WTC11 (cell line): ENCODE data around the gene TRPV6.

ENCODE experiments used
- ESRRA ChIP-seq: sonication (generic); formaldehyde crosslinking; IDR thresholded peaks from 2 replicates; pipeline ENCODE4 v1.8.1; 2022; ENCODE audit warnings: mild to moderate bottlenecking, missing genetic modification reagents, borderline replicate concordance
- JUN ChIP-seq: sonication (generic); formaldehyde crosslinking; IDR thresholded peaks from 2 replicates; pipeline ENCODE4 v1.8.0; 2023; ENCODE audit warnings: mild to moderate bottlenecking, missing genetic modification reagents
- MLX ChIP-seq: sonication (generic); formaldehyde crosslinking; IDR thresholded peaks from 2 replicates; pipeline ENCODE4 v1.8.1; 2023; ENCODE audit warnings: mild to moderate bottlenecking, missing genetic modification reagents, moderate library complexity
- MYBL2 ChIP-seq: sonication (generic); formaldehyde crosslinking; IDR thresholded peaks from 2 replicates; pipeline ENCODE4 v1.8.1; 2023; ENCODE audit warnings: mild to moderate bottlenecking, moderate library complexity, missing genetic modification reagents
- RELA ChIP-seq: sonication (generic); formaldehyde crosslinking; IDR thresholded peaks from 2 replicates; pipeline ENCODE4 v1.8.1; 2022; ENCODE audit warnings: missing genetic modification reagents, mild to moderate bottlenecking, borderline replicate concordance
- SMAD4 ChIP-seq: sonication (generic); formaldehyde crosslinking; IDR thresholded peaks from 2 replicates; pipeline ENCODE4 v1.8.0; 2022; ENCODE audit warnings: mild to moderate bottlenecking, missing genetic modification reagents
- TEAD1 ChIP-seq: sonication (generic); formaldehyde crosslinking; IDR thresholded peaks from 2 replicates; pipeline ENCODE4 v1.8.0; 2022; ENCODE audit warnings: mild to moderate bottlenecking, missing genetic modification reagents
- TEAD4 ChIP-seq: sonication (generic); formaldehyde crosslinking; IDR thresholded peaks from 2 replicates; pipeline ENCODE4 v1.8.0; 2022; ENCODE audit warnings: mild to moderate bottlenecking, missing genetic modification reagents
- TF ChIP-seq, protein P1 (sequence below): fragments of 200-600 bp; IDR thresholded peaks from 2 replicates; pipeline ENCODE4 v1.8.0; 2022; ENCODE audit warnings: antibody characterized with exemption

DNA sequence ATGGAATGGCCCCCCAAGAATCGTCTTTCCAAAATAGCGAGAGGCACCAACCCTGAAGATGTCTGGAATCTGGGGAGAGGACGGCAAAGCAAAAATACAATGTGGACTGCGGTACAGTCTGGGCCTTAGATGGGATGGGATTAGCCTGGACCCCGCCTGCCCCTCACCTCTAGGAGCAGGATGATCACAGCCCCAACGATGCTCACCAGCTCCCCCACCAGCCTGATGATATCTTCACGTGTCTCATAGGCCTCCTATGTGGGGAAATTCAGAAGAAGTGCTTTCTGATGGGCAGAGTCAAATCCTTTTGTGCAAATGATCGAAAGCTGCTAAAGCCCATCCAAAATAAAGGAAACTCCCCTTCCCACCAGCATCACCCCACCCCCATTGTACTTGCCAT, 29.8 kb upstream of the TRPV6 start:
- no peak for TF ChIP-seq SMAD4 (CRISPR knock-in tag)
- TF ChIP-seq, protein P1, sequence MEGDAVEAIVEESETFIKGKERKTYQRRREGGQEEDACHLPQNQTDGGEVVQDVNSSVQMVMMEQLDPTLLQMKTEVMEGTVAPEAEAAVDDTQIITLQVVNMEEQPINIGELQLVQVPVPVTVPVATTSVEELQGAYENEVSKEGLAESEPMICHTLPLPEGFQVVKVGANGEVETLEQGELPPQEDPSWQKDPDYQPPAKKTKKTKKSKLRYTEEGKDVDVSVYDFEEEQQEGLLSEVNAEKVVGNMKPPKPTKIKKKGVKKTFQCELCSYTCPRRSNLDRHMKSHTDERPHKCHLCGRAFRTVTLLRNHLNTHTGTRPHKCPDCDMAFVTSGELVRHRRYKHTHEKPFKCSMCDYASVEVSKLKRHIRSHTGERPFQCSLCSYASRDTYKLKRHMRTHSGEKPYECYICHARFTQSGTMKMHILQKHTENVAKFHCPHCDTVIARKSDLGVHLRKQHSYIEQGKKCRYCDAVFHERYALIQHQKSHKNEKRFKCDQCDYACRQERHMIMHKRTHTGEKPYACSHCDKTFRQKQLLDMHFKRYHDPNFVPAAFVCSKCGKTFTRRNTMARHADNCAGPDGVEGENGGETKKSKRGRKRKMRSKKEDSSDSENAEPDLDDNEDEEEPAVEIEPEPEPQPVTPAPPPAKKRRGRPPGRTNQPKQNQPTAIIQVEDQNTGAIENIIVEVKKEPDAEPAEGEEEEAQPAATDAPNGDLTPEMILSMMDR: no peak
- TF ChIP-seq MLX (CRISPR knock-in tag): no peak
- no peak for TF ChIP-seq TEAD1 (CRISPR knock-in tag)
- no peak for TF ChIP-seq MYBL2 (CRISPR knock-in tag)
- no peak for TF ChIP-seq JUN (CRISPR knock-in tag)
- TF ChIP-seq RELA (CRISPR knock-in tag): no peak
- TF ChIP-seq ESRRA (CRISPR knock-in tag): no peak
- TF ChIP-seq TEAD4 (CRISPR knock-in tag): no peak
